IMR-90 (cell line): Measurements from ENCODE around the gene PIEZO2. TPM values are rescaled to one million over a fixed set of nuclear protein-coding genes. Genes with fewer than 3 reads are reported as not detected.

ENCODE experiments used
- ATAC-seq: fragments of 200-7000 bp; cut with Tn5 transposase; 2 replicates; pipeline ENCODE4 v1.9.1; 2020; ENCODE audit warnings: low read depth, mild to moderate bottlenecking, moderate library complexity
- BruUV-seq: library from RNA; stranded (reverse); fragments of 400-500 nt; replicated peaks from 2 replicates; lab custom pipeline; 2021; lab: Mats Ljungman, UMichigan
- CTCF ChIA-PET: fragments of 300-600 bp; formaldehyde crosslinking; extraction: SDS; loops from one replicate; lab custom pipeline; 2021; ENCODE audit warnings: antibody characterized with exemption; lab: Yijun Ruan, JAX
- POLR2A ChIA-PET: fragments of 300-600 bp; sonication (Branson Sonifier 250); formaldehyde crosslinking; loops from one replicate; lab custom pipeline; 2022; ENCODE audit warnings: antibody characterized with exemption; ENCODE audit not compliant: unreplicated experiment; lab: Charles Lee
- DNase-seq: peaks from one replicate; pipeline ENCODE4 v3.0.0; 2013
- H2AFZ ChIP-seq: replicated peaks from 2 replicates; pipeline ENCODE3; 2013; ENCODE audit warnings: low read length, mild to moderate bottlenecking; ENCODE audit not compliant: poor library complexity
- H2AK5ac ChIP-seq: 2 replicates; pipeline ENCODE4 v1.6.1; 2013; ENCODE audit warnings: low read depth, low read length, inconsistent platforms
- H2AK9ac ChIP-seq: replicated peaks from 2 replicates; pipeline ENCODE3; 2013; ENCODE audit warnings: mild to moderate bottlenecking, low read depth, low read length, moderate library complexity; ENCODE audit not compliant: poor library complexity
- H2BK120ac ChIP-seq: 2 replicates; pipeline ENCODE4 v1.6.1; 2013; ENCODE audit warnings: low read depth, low read length, inconsistent platforms
- H2BK15ac ChIP-seq: 3 replicates; pipeline ENCODE4 v1.6.1; 2013; ENCODE audit warnings: low read depth, low read length, inconsistent platforms
- H2BK20ac ChIP-seq: 2 replicates; pipeline ENCODE4 v1.6.1; 2013; ENCODE audit warnings: low read depth, mild to moderate bottlenecking, inconsistent platforms, low read length, moderate library complexity
- H2BK5ac ChIP-seq: 2 replicates; pipeline ENCODE4 v1.6.1; 2013; ENCODE audit warnings: mild to moderate bottlenecking, low read depth, low read length, inconsistent platforms; ENCODE audit not compliant: poor library complexity, severe bottlenecking
- H3K14ac ChIP-seq: replicated peaks from 2 replicates; pipeline ENCODE4 v1.6.1; 2013; ENCODE audit warnings: low read depth, low read length, inconsistent platforms
- H3K18ac ChIP-seq: 2 replicates; pipeline ENCODE4 v1.6.1; 2013; ENCODE audit warnings: low read depth, low read length, control low read depth
- H3K23ac ChIP-seq: 2 replicates; pipeline ENCODE4 v1.6.1; 2013; ENCODE audit warnings: low read depth, low read length, inconsistent platforms
- H3K27ac ChIP-seq: 2 replicates; pipeline ENCODE4 v1.5.1; 2013; ENCODE audit warnings: mild to moderate bottlenecking, control low read depth, low read length; ENCODE audit not compliant: insufficient read depth
- H3K27me3 ChIP-seq: 2 replicates; pipeline ENCODE4 v1.6.1; 2013; ENCODE audit warnings: low read length; ENCODE audit not compliant: control insufficient read depth, insufficient read depth
- H3K36me3 ChIP-seq: 2 replicates; pipeline ENCODE4 v1.6.1; 2013; ENCODE audit warnings: low read length, mixed read lengths; ENCODE audit not compliant: control insufficient read depth, insufficient read depth
- H3K4ac ChIP-seq: 2 replicates; pipeline ENCODE4 v1.6.1; 2013; ENCODE audit warnings: low read depth, low read length, inconsistent platforms
- H3K4me1 ChIP-seq: 2 replicates; pipeline ENCODE4 v1.6.1; 2013; ENCODE audit warnings: low read length, mixed read lengths; ENCODE audit not compliant: control insufficient read depth, insufficient read depth
- H3K4me2 ChIP-seq: 2 replicates; pipeline ENCODE4 v1.6.1; 2013; ENCODE audit warnings: low read depth, mild to moderate bottlenecking, control low read depth, low read length, moderate library complexity
- H3K4me3 ChIP-seq: 2 replicates; pipeline ENCODE4 v1.5.1; 2013; ENCODE audit warnings: low read depth, mild to moderate bottlenecking, control low read depth, low read length, moderate library complexity; ENCODE audit not compliant: insufficient read depth
- H3K56ac ChIP-seq: 2 replicates; pipeline ENCODE4 v1.6.1; 2013; ENCODE audit warnings: low read length, inconsistent platforms; ENCODE audit not compliant: insufficient read depth; ENCODE audit errors: extremely low read depth
- H3K79me1 ChIP-seq, 2 experiments: 2 replicates each; pipeline ENCODE4 v1.6.1; 2013; ENCODE audit warnings: low read length in 2 of 2, inconsistent platforms in 1 of 2, low read depth in 1 of 2
- H3K9ac ChIP-seq: 2 replicates; pipeline ENCODE4 v1.6.1; 2013; ENCODE audit warnings: low read depth, low read length, control low read depth
- H3K9me1 ChIP-seq: 2 replicates; pipeline ENCODE4 v1.6.1; 2013; ENCODE audit warnings: low read length, inconsistent platforms; ENCODE audit not compliant: insufficient read depth
- H3K9me3 ChIP-seq: 2 replicates; pipeline ENCODE4 v1.6.1; 2013; ENCODE audit warnings: low read length; ENCODE audit not compliant: control insufficient read depth, insufficient read depth
- H4K20me1 ChIP-seq: 2 replicates; pipeline ENCODE4 v1.6.1; 2013; ENCODE audit warnings: low read length, inconsistent platforms; ENCODE audit not compliant: insufficient read depth
- H4K5ac ChIP-seq: 2 replicates; pipeline ENCODE4 v1.6.1; 2013; ENCODE audit warnings: mild to moderate bottlenecking, low read depth, low read length, control low read depth
- H4K8ac ChIP-seq, 2 experiments: 2 replicates each; pipeline ENCODE4 v1.6.1; 2013; ENCODE audit warnings: low read depth in 2 of 2, low read length in 2 of 2, control low read depth in 1 of 2, inconsistent platforms in 1 of 2
- H4K91ac ChIP-seq: 2 replicates; pipeline ENCODE4 v1.6.1; 2013; ENCODE audit warnings: low read depth, low read length, inconsistent platforms; ENCODE audit not compliant: insufficient read depth
- RFX5 ChIP-seq: IDR thresholded peaks from 2 replicates; pipeline ENCODE4 v1.8.0; 2012; ENCODE audit warnings: low read depth, mild to moderate bottlenecking, low read length, moderate library complexity
- USF2 ChIP-seq: fragments of 150-350 bp; IDR thresholded peaks from 2 replicates; pipeline ENCODE4 v1.6.1; 2017; ENCODE audit warnings: mild to moderate bottlenecking, antibody characterized with exemption, low read length, low read depth
- WGBS, 2 experiments: methylation state at CpG; one replicate each; pipeline versions ENCODE4 v1.1.5 to v1.1.7; 2013; ENCODE audit warnings: missing lambda C conversion rate in 2 of 2; ENCODE audit not compliant: insufficient read length in 1 of 2; ENCODE audit errors: extremely low coverage in 2 of 2; 5-methylcytosine and 5-hydroxymethylcytosine counted together
- dilution Hi-C: fragments of 300-500 bp; cut with HindIII; formaldehyde crosslinking; loops from one replicate; pipeline ENCODE4 v1.14.3; 2018; ENCODE audit warnings: low sequenced_read_pairs; ENCODE audit not compliant: unreplicated experiment
- in situ Hi-C: fragments of 300-500 bp; cut with MboI; formaldehyde crosslinking; loops from 3 replicates; pipeline ENCODE4 v1.14.3; 2019; ENCODE audit warnings: low sequenced_read_pairs, inconsistent platforms, mixed read lengths
- intact Hi-C: fragments of 100-400 bp; cut with micrococcal nuclease; formaldehyde crosslinking; loops from 2 replicates; pipeline ENCODE4 v1.10.0; 2022
- polyA plus RNA-seq, 3 experiments: library from polyadenylated mRNA; depleted of rRNA; stranded (reverse); fragments of >200 nt; gene quantifications; 2 replicates each; pipeline ENCODE4 v1.2.3, GENCODE V29; 2012; ENCODE audit warnings: low replicate concordance in 1 of 3
- total RNA-seq: library from RNA; depleted of rRNA; stranded (reverse); fragments of >200 nt; gene quantifications from 2 replicates; pipeline ENCODE4 v1.2.3, GENCODE V29; 2012

The PIEZO2 gene
- total and polyA plus RNA-seq, 2 of the 4 experiments (the other 2 are of a cell fraction) = 2.4 to 4.1 TPM

- no peak overlapping the region for H3K4me3 ChIP-seq
- H3K79me1 ChIP-seq = no peaks in the 10 kb centered on the region
- no peak overlapping the region for H3K18ac ChIP-seq
- H4K8ac ChIP-seq = no peak overlapping the region
- DNase-seq (no peak), ATAC-seq (no peak)
- no TSS peak for BruUV-seq
- in situ Hi-C loops = no loop called here
- H3K4me2 ChIP-seq = no peak overlapping the region
- H2BK20ac ChIP-seq = no peak overlapping the region
- no peak overlapping the region for H2AFZ ChIP-seq
- no peak overlapping the region for H4K91ac ChIP-seq
- no peaks in the 10 kb centered on the region for H4K20me1 ChIP-seq
- dilution Hi-C loops = no loop called here
- H2BK5ac ChIP-seq = no peak overlapping the region
- H3K9me3 ChIP-seq = no peaks in the 10 kb centered on the region
- no peak overlapping the region for H3K27ac ChIP-seq
- H4K5ac ChIP-seq = no peak overlapping the region
- no peak overlapping the region for H3K4ac ChIP-seq
- H3K36me3 ChIP-seq = peaks cover 4% of the 10 kb centered on the region; the same call in 1 of the 2 replicates
- H3K23ac ChIP-seq = no peak overlapping the region
- no peaks in the 10 kb centered on the region for H3K9me1 ChIP-seq
- WGBS, 2 experiments = 52% methylated on average over 3 of the region's 4 CpGs; no CpG with 5 or more reads in 1 of the 2 experiments
- no peaks in the 10 kb centered on the region for H3K4me1 ChIP-seq
- no peaks in the 10 kb centered on the region for H3K27me3 ChIP-seq
- ChIA-PET CTCF (no interaction called here), POLR2A (no interaction called here)
- H2AK9ac ChIP-seq = no peak overlapping the region
- H3K9ac ChIP-seq = no peak overlapping the region
- H2BK120ac ChIP-seq = no peak overlapping the region
- H2BK15ac ChIP-seq = no peak overlapping the region
- no peak for TF ChIP-seq USF2
- no peak for TF ChIP-seq RFX5
- intact Hi-C loops = no loop called here
- no peak overlapping the region for H3K14ac ChIP-seq
- no peak overlapping the region for H3K56ac ChIP-seq
- H2AK5ac ChIP-seq = no peak overlapping the region
These were observed 416.4 kb downstream of the PIEZO2 start for GRCh38 chr18:10732990-10733389.
